GM12878 (cell line): ENCODE measurements around the gene PRMT7. TPM values are rescaled to one million over a fixed set of nuclear protein-coding genes. Genes with fewer than 3 reads are reported as not detected.
"Not testable (repeated sequence)": the region's sequence is repeated elsewhere in the genome, so short reads cannot be mapped to it uniquely, and the experiment has no call there.

ENCODE experiments used
- ATAC-seq: fragments of 200-7000 bp; cut with Tn5 transposase; 3 replicates; pipeline ENCODE4 v1.9.1; 2020; ENCODE audit warnings: mild to moderate bottlenecking, moderate library complexity
- BruUV-seq: library from RNA; stranded (reverse); fragments of 400-500 nt; replicated peaks from 2 replicates; lab custom pipeline; 2021; lab: Mats Ljungman, UMichigan
- CTCF ChIA-PET: fragments of 300-600 bp; sonication (Branson Sonifier 250); formaldehyde crosslinking; extraction: SDS; loops from one replicate; lab custom pipeline; 2021; ENCODE audit warnings: inconsistent platforms; lab: Yijun Ruan, JAX
- POLR2A ChIA-PET: fragments of 350-600 bp; formaldehyde crosslinking; extraction: SDS; loops from one replicate; lab custom pipeline; 2021; ENCODE audit warnings: inconsistent platforms; lab: Charles Lee
- RAD21 ChIA-PET: fragments of 300-600 bp; sonication (Branson Sonifier 250); formaldehyde crosslinking; loops from one replicate; lab custom pipeline; 2023; ENCODE audit warnings: antibody characterized with exemption; ENCODE audit not compliant: unreplicated experiment; lab: Charles Lee
- SMC1A ChIA-PET: fragments of 300-600 bp; sonication (Branson Sonifier 250); formaldehyde crosslinking; loops from one replicate; lab custom pipeline; 2023; ENCODE audit not compliant: unreplicated experiment, uncharacterized antibody; lab: Charles Lee
- DNase-seq: peaks from one replicate; pipeline ENCODE4 v3.0.0-alpha.2; 2011; ENCODE audit warnings: low read depth, low spot score
- FAIRE-seq: peaks from 3 replicates; lab custom pipeline; 2011; peaks lifted over from hg19 to GRCh38; lab: Jason Lieb, UNC
- H2AFZ ChIP-seq: 2 replicates; pipeline ENCODE4 v1.6.0; 2011; ENCODE audit warnings: low read depth, low read length, control low read depth; ENCODE audit not compliant: control insufficient read depth
- H3K27ac ChIP-seq: 2 replicates; pipeline ENCODE4 v1.5.1; 2011; ENCODE audit warnings: control low read depth; ENCODE audit not compliant: control insufficient read depth, insufficient read depth
- H3K27me3 ChIP-seq, 2 experiments: replicated peaks in 1 of 2; 2 replicates each; pipeline versions ENCODE4 v1.6.0 to v1.6.1; 2011; ENCODE audit warnings: low read length in 1 of 2; ENCODE audit not compliant: control insufficient read depth in 2 of 2, insufficient read depth in 2 of 2
- H3K36me3 ChIP-seq, 2 experiments: 2 replicates each; pipeline ENCODE4 v1.5.1; 2011; ENCODE audit warnings: low read length in 1 of 2; ENCODE audit not compliant: control insufficient read depth in 2 of 2, insufficient read depth in 2 of 2
- H3K4me1 ChIP-seq: 2 replicates; pipeline ENCODE4 v1.6.1; 2011; ENCODE audit warnings: mild to moderate bottlenecking, low read length, moderate library complexity, mixed read lengths; ENCODE audit not compliant: control insufficient read depth, insufficient read depth
- H3K4me2 ChIP-seq: 2 replicates; pipeline ENCODE4 v1.6.0; 2011; ENCODE audit warnings: control low read depth; ENCODE audit not compliant: control insufficient read depth, insufficient read depth
- H3K4me3 ChIP-seq: fragments of 200-600 bp; sonication (generic); 2 replicates; pipeline ENCODE4 v1.5.1; 2016
- H3K79me2 ChIP-seq: 2 replicates; pipeline ENCODE4 v1.6.0; 2011; ENCODE audit warnings: low read length; ENCODE audit not compliant: control insufficient read depth, insufficient read depth
- H3K9ac ChIP-seq: 2 replicates; pipeline ENCODE4 v1.8.0; 2011; ENCODE audit warnings: low read length, control low read depth, mixed read lengths; ENCODE audit not compliant: control insufficient read depth, insufficient read depth
- H3K9me3 ChIP-seq: replicated peaks from 3 replicates; pipeline ENCODE4 v1.5.1; 2011; ENCODE audit warnings: mild to moderate bottlenecking, low read length; ENCODE audit not compliant: control insufficient read depth, insufficient read depth
- H4K20me1 ChIP-seq: 2 replicates; pipeline ENCODE4 v1.6.0; 2011; ENCODE audit not compliant: control insufficient read depth, insufficient read depth
- IKZF1 ChIP-seq: fragments of 450-650 bp; conservative IDR thresholded peaks from 2 replicates; pipeline ENCODE4 v1.6.1; 2017; ENCODE audit warnings: antibody characterized with exemption, mild to moderate bottlenecking
- KDM1A ChIP-seq: fragments of 200-600 bp; sonication (generic); IDR thresholded peaks from 2 replicates; pipeline ENCODE4 v1.6.1; 2016; ENCODE audit warnings: borderline replicate concordance
- MLLT1 ChIP-seq: fragments of 450-650 bp; IDR thresholded peaks from 2 replicates; pipeline ENCODE4 v1.6.1; 2016; ENCODE audit warnings: mild to moderate bottlenecking
- WGBS: methylation state at CpG from one replicate; pipeline ENCODE4 v1.1.6; 2016; ENCODE audit warnings: low lambda C conversion rate; ENCODE audit not compliant: insufficient replicate concordance, insufficient coverage; ENCODE audit errors: missing lambda C conversion rate; 5-methylcytosine and 5-hydroxymethylcytosine counted together
- in situ Hi-C: fragments of 300-500 bp; cut with MboI; formaldehyde crosslinking; loops from 9 replicates; pipeline ENCODE4 v1.14.3; 2018; ENCODE audit warnings: mixed read lengths
- intact Hi-C: fragments of 100-400 bp; cut with micrococcal nuclease; formaldehyde crosslinking; loops from one replicate; pipeline ENCODE4 v1.14.2; 2022; ENCODE audit not compliant: unreplicated experiment
- polyA plus RNA-seq, 11 experiments: library from polyadenylated mRNA; depleted of rRNA in 4 of 11; unstranded in 6 of 11; stranded (reverse) in 5 of 11; fragments of >200 nt; fragmentation: Nextera tagmentation in 4 of 11; fragmentation: Illumina TruSeq in 1 of 11; extraction: Ambion mirVana in 4 of 11; extraction: Trizol in 1 of 11; gene quantifications; 1 replicate in 1 of 11; 2 replicates in 10 of 11; pipeline versions ENCODE4 v1.2.1 to v1.2.3, GENCODE V29; 2011 to 2016; ENCODE audit warnings: inconsistent platforms in 2 of 11, missing spikeins in 2 of 11, low read depth in 1 of 11
- total RNA-seq, 4 experiments: library from RNA; depleted of rRNA in 3 of 4; stranded (reverse); fragments of >200 nt in 3 of 4; fragmentation: Illumina TruSeq in 1 of 4; extraction: Trizol in 1 of 4; gene quantifications; 2 replicates each; pipeline versions ENCODE4 v1.2.1 to v1.2.3, GENCODE V29; 2013 to 2021

Gene PRMT7
- total and polyA plus RNA-seq, 10 of the 15 experiments (the other 5 are each of a cell fraction or from before 2014, with no cell fraction given), result 5.1 to 56.1 (median 42.0) TPM

- H3K4me3 ChIP-seq, FAIRE-seq, H4K20me1 ChIP-seq, in situ Hi-C loops, H3K9me3 ChIP-seq, H3K4me2 ChIP-seq, BruUV-seq, H3K27me3 ChIP-seq, ATAC-seq, DNase-seq, H2AFZ ChIP-seq: not testable (repeated sequence)
- TF ChIP-seq MLLT1, result 0 out of 2 replicates have a peak, but pooled peaks have one; percentile 18
- CTCF ChIA-PET, result interaction anchor here (1.2 to 4.8 kb wide), 6 partner anchors 13 to 52 kb away, joined by 3 to 94 read pairs (median 4); partner anchors contain the start of gene SLC7A6
- H3K27ac ChIP-seq, result peak overlapping the region; percentile 92
- RAD21 ChIA-PET, result interaction anchor here (1.1 to 4.9 kb wide), 11 partner anchors 8 to 40 kb away, joined by 3 to 55 read pairs (median 9); partner anchors contain the start of genes PRMT7, SLC7A6 and SLC7A6OS
- POLR2A ChIA-PET, result interaction anchor here (1.1 to 11.1 kb wide), 5 partner anchors 13 to 39 kb away, joined by 3 to 177 read pairs (median 15); partner anchors contain the start of genes PRMT7 and SLC7A6OS
- peak overlapping the region; percentile 59; the same call in 1 of the 2 replicates for H3K9ac ChIP-seq
- 91% methylated on average over 8 of the region's 9 CpGs for WGBS
- SMC1A ChIA-PET, result interaction anchor here (0.7 to 5.0 kb wide), 8 partner anchors 11 to 203 kb away, joined by 3 to 56 read pairs (median 16); partner anchors contain the start of genes PRMT7, SLC7A6 and SLC7A6OS
- peaks cover 62% of the 10 kb centered on the region for H3K4me1 ChIP-seq
- intact Hi-C loops, result loop anchor here (1.0 kb wide), 1 partner anchor 24 kb away; the partner anchor contains the start of gene SLC7A6
- peaks cover 39% of the 10 kb centered on the region for H3K79me2 ChIP-seq
- peaks cover 25 to 30% of the 10 kb centered on the region in 2 experiments; a peak in 3 of 4 replicates for H3K36me3 ChIP-seq
Measured at GRCh38 chr16:68288796-68289195, 22.0 kb upstream of the PRMT7 start.

- H3K9ac ChIP-seq, result peak overlapping the region; percentile 59; the same call in 1 of the 2 replicates
Measured at GRCh38 chr16:68289202-68289601, 21.6 kb upstream of the PRMT7 start.

More at GRCh38 chr16:68289202-68289601, 21.6 kb upstream of the PRMT7 start:
- TF ChIP-seq KDM1A (no peak), IKZF1 (0 out of 2 replicates have a peak, but pooled peaks have one; percentile 18)
- H2AFZ ChIP-seq, result no peak overlapping the region
- H4K20me1 ChIP-seq, result no peaks in the 10 kb centered on the region
- peaks cover 61% of the 10 kb centered on the region for H3K4me1 ChIP-seq
- intact Hi-C loops (loop anchor here (1.0 kb wide), 1 partner anchor 25 kb away; the partner anchor contains the start of gene SLC7A6), in situ Hi-C loops (no loop called here)
- ChIA-PET RAD21 (interaction anchor here (0.6 to 4.9 kb wide), 14 partner anchors 8 to 48 kb away, joined by 3 to 55 read pairs (median 8); partner anchors contain the start of genes PRMT7, SLC7A6 and SLC7A6OS), SMC1A (interaction anchor here (0.7 to 5.0 kb wide), 13 partner anchors 10 to 203 kb away, joined by 3 to 56 read pairs (median 12); partner anchors contain the start of genes PRMT7, SLC7A6 and SLC7A6OS), POLR2A (interaction anchor here (0.5 to 11.1 kb wide), 10 partner anchors 11 to 139 kb away, joined by 3 to 177 read pairs (median 6); partner anchors contain the start of genes PRMT7, SLC7A6 and SLC7A6OS), CTCF (interaction anchor here (1.2 to 4.8 kb wide), 7 partner anchors 11 to 52 kb away, joined by 3 to 94 read pairs (median 4); partner anchors contain the start of gene SLC7A6)
- H3K27ac ChIP-seq, result peak overlapping the region; percentile 92
- 53% methylated on average over 2 of the region's 2 CpGs for WGBS
- peaks cover 27 to 30% of the 10 kb centered on the region in 2 experiments; a peak in 3 of 4 replicates for H3K36me3 ChIP-seq
- peak overlapping the region; percentile 29; the same call in 1 of the 2 replicates for H3K4me3 ChIP-seq
- H3K79me2 ChIP-seq, result peaks cover 39% of the 10 kb centered on the region
- H3K9me3 ChIP-seq, result no peaks in the 10 kb centered on the region
- ATAC-seq (peak; percentile 1; the same call in 2 of the 3 replicates), DNase-seq (no peak), FAIRE-seq (no peak)
- H3K4me2 ChIP-seq, result peak overlapping the region; percentile 67
- no peaks in the 10 kb centered on the region for H3K27me3 ChIP-seq
- no TSS peak for BruUV-seq
